Posterior vena cava (tissue), 2 donors: Measurements from ENCODE around the gene ZEB1. TPM values are rescaled to one million over a fixed set of nuclear protein-coding genes. Genes with fewer than 3 reads are reported as not detected.

Source experiments
- DNase-seq: peaks from one replicate; pipeline ENCODE4 v3.0.0-alpha.2; 2020; ENCODE audit warnings: low spot score
- intact Hi-C, 2 donors: fragments of 100-400 bp; cut with DNase I; formaldehyde crosslinking; loops; one replicate each; pipeline versions ENCODE4 v1.14.1 to v1.14.2; 2022 to 2023
- total RNA-seq, 2 donors: library from RNA; stranded (reverse); fragmentation: NEBNext Ultra II Directional; extraction: Animal tissue kit (Norgen Biotek cat#: 25700); gene quantifications; one replicate each; pipeline ENCODE4 v1.2.1, GENCODE V29; 2021
- donor health status: DM: yes; HTN: yes; CAD: no.
- donor health status: DM: yes; HTN: yes; CAD: no.

ZEB1 gene
- total RNA-seq, 2 donors from 2014 or later, result 118 to 141 TPM

DNA sequence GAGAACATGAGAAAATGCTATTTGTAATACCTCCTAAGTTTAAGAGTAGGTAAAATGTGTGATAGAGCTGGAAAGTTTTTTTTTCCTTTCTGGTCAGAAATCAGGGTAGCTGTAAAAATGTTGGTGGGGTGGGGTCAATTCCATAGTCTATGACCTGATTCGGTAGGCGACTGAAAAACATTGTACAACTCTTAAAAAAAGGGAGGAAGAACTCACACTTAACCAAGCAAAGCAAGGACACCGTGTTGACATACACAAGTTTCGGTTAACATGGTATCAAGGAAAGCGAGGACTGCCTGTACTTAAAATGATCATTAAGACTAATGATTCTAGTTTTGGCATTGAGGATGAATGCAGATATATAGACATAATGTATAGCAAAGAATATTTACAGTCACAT, 1.8 kb upstream of the ZEB1 start:
- intact Hi-C loops, result loop anchor here in 1 of 2 donors (10.0 kb wide), 1 partner anchor 182 kb away; no protein-coding TSS in a partner anchor
- no peak for DNase-seq

DNA sequence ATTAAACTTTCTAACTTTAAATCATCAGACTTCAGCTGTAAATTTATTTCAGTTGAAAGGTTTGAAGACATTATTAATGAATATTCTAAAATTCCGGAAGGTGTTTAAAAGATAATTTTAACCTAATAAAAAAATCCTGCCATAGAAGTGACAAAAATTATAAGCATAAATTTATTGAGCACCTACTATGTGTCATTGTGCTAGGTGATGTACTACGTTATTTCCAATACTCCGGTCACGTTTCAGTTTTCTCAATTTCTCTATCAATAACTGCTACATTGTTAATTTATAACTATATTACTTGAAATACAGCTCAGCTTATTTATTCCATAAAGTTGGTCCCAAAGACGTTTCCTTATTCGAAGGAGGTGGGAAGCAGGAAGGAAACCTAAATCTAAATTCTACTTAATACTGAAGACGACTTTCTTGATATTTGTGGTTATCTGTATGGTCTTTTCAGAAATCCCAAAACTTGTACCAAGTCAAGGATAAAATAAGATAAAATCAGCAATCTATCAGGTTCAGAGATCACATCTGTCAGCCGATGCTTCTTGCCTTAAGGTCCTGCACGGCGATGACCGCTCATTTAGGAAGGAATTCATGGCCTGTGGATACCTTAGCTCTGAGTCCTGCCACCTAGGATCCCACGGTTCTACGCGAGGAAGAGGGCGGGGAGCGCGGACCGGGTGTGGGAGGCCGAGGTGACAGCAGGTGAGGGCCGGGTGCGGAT, 1.2 kb upstream of the ZEB1 start:
- intact Hi-C loops, result loop anchor here in 1 of 2 donors (10.0 kb wide), 1 partner anchor 183 kb away; no protein-coding TSS in a partner anchor

DNA sequence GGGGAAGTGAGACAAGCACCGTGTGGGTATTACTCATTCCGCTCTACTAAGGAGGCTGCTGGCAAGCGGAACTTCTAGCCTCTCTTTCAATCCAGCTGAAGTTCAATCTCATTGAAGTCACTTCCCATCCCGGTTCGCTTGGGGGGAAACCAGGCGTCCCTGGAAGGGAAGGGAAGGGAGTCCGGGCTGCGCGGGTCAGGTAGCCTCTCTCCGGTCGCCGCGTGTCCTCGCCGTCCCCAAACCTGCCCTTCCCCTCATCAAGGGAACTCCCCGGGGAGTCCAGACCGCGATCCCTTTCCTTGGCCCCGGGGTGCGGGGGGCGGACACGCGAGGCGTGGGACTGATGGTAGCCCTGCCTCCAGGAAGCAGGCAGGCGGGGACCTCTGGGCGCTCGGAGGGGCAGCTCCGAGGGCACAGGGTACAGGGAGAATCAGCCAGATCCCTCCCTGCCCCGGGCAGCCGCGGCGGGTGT, 598 bp upstream of the ZEB1 start:
- DNase-seq, result peak; percentile 90
- intact Hi-C loops, result loop anchor here in 1 of 2 donors (10.0 kb wide), 1 partner anchor 184 kb away; no protein-coding TSS in a partner anchor

More for the DNA sequence above, 1.2 kb upstream of the ZEB1 start:
- no peak for DNase-seq

DNA sequence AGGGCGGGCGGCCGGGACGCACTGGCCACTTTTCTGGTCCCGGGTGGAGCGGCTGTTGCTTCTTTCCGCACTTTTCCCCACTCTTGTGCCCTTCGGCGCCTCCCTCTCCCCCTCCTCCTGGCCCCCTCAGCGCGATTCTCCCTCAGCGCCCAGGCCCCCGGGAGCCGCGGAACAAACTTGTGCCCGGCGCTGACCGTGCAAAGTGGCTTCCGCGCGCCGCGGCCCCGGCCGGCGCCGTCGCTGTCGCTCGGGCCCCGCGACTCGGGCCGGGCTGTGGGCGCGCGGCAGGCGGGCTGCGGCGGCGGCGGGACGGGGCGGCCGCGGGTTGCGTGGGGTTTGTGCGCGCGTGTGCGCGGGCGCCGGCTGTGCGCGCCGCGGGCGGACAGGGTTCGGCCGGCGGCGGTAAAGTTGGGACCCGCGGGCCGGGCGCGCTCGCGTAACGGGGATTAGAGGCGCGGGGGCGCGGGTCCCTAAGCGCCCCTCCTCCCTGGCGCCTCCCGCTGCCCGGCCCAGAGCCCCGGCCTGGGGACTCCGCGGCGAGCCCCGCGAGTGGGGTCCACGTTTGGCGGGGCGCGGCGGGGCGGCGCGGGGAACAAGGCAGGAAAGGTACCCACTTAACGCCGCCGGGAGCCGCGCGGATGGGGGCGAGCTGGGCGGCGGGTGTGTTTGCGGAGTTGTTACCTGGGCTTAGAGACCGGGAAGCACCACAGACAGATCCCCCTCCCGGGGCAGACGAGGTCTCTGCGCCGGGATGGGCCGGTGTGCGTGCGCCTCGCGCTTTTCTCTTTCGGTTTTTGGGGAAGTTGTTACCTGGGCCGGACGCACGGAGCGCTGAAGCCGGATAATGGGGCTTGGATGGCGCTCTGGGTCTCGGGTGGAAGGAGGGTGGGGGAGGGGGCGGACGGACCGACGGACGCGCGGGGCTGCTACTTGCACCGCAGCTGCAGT, 860 bp downstream of the ZEB1 start:
- intact Hi-C loops, result loop anchor here in 1 of 2 donors (10.0 kb wide), 2 partner anchors 185 to 535 kb away; no protein-coding TSS in a partner anchor
- DNase-seq, result peak; percentile 82

DNA sequence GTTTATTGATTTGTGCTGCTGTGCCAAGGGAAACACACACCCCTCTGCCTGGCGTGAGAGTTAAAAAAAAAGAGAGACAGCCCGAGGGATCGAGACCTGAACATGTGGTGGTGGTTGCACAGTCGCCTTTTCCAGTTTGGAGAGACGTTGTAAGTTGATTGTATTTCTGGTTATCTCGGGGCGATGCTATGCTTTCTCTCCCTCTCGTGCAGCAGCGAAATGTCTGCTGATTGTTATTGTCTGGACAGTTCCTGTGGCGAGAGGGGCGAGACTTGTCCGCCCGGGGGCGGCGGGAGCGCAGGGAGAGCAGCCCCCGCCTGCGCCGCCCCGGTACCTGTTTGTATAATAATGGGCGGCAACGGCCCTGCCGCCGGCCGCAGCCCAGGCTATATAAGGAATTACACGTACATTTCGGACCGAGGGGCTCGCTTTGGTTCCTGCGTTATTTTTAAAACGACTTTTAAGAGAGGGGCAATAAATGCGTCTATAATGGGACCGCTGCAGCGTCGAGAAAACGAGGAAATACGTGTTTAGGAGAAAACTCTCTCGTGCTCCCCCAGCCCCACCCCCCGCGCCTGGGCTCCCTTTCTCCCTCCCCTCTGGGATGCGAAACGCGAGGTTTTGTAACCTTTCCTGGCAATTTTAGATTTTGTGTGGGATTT, 1.7 kb downstream of the ZEB1 start:
- peak; percentile 83 for DNase-seq
- intact Hi-C loops, result loop anchor here in 1 of 2 donors (10.0 kb wide), 1 partner anchor 536 kb away; no protein-coding TSS in a partner anchor

DNA sequence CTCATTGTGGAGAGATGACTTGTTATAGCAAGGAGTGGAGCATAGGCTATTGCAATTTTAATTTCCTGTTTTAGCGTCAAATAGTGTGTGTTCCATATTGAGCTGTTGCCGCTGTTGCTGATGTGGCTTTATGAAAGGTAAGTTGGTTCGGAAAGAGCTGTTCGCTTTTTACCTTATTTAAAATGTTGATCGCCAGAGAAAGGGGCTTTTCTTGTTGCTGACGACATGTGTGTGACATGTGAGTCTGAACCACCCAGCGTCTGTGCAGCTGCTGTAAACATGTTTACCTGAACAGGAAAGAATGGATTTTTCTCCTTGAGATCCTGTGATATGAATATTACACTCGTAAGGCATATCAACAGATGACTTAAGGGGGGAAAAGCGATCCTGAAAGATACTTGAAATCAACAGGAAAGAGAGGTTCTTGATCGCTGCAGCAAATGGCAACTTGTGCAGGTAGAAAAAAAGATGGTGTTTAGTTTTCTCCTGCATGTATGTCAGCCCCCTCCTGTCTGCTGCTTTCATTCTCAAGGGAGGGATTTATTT, 2.5 kb downstream of the ZEB1 start:
- DNase-seq, result no peak
- intact Hi-C loops, result loop anchor here in 1 of 2 donors (10.0 kb wide), 1 partner anchor 537 kb away; no protein-coding TSS in a partner anchor

DNA sequence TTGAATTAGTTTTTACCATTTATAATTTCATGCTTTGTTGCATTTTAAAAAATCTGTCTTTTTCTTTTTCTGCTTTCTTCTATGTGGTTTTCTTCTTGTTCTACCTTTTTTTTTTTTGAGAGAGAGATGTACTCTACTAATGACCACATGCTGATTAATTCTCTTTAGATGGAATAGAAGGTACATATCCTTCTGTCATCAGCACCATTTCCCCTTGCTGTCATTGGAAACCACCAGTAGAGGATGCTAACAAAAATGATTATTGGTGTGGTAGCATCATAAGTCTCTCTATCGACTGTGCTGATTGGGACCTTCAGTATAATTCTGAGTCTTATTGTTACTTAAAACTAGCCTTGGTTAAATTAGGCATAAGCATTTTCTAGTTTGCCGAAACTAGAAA, 3.6 kb downstream of the ZEB1 start:
- no peak for DNase-seq
- intact Hi-C loops, result loop anchor here in 1 of 2 donors (10.0 kb wide), 1 partner anchor 538 kb away; no protein-coding TSS in a partner anchor

DNA sequence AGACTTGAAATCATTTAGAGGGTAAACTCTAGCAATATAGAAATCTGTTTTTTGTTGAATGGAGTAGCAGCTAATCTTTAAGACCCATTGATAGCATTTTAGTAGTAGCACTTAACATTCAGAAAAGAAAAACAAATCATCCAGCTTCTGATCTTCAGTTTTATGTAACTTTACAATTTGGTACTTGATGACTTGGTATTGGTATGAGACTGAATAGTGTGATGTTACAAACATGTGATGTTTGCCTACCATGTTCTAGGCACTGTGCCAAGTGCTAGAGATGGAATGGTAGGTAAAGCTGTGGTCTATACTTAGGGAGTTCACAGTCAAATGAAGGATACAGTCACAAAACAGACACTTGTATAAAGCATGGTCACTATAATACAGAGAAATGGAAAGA, 21.3 kb downstream of the ZEB1 start:
- intact Hi-C loops, result no loop called here
- no peak for DNase-seq

DNA sequence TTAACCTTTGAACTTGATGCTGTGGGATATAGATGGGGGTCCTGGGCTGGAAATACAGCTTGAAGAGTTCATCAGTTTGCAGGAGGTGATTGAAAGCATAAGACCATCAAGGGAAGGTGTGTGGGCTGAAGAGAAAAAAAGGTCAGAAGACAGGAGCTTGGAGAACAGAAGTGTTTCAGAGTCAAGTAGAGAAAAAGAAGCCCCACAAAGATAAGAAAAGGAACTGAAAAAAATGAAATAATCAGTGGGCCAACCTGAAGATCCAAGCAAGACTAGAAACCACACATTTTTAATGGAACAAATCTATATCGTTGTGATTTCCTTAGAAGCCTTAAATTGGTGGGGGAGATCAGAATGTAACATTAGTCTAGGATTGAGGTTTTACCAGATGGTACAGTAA, 22.5 kb downstream of the ZEB1 start:
- no peak for DNase-seq

DNA sequence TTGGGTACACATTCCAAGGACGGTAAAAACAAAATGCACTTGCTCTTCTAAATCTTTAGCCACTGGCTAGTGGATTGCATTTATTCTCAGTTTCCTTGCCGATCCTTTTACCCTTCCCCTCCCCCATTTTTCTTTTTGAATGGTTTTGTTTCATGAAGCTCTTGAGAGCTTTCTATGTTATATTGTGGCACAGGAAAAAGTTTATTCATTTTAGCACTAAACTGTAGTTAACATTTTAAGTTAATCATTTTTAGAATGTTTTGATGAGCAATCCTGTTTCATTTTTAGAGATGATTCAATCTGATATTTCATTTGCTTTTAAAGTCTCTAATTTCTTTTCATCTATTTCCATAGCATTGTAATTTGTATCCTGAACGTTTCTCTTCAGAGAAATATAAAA, 24.0 kb downstream of the ZEB1 start:
- no peak for DNase-seq
- intact Hi-C loops, result no loop called here

More for the DNA sequence above, 22.5 kb downstream of the ZEB1 start:
- intact Hi-C loops, result no loop called here

DNA sequence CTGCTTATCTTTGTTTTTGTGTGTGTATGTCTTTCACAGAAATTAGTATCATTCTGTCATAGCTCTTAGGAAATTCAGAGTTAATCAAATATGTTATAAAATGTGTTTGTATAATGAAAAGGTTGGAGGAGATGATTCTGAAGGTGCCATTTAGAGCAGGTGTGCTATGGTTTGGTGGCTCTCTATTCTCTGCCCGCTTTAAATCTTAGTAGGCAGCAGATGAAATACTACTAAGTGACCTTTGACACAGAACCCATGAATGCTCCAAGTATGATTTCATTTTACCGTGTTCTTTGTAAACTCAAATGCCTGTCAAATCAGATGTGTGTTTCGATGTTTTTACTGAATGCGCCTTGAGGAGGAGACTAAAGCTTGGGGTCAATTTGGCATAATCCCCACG, 24.5 kb downstream of the ZEB1 start:
- intact Hi-C loops, result no loop called here
- no peak for DNase-seq

DNA sequence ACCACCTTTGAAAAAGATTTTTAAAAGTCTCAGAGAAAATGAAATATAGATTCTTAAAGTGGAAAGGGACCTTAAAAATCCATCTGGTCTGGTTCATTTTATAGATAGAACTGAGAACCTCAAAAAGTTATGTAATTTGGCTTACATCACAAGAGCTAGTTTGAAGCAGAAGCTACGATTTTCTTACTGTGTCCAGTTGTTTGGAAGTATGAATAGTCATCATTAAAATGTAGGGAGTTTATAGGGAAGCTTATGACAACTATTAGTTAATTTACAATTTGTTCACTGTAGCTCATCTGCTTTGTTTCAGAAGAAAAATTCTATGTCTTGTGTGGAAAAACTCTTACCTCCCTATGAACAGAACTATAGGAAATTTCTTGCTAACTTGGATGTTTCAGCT, 26.9 kb downstream of the ZEB1 start:
- intact Hi-C loops, result no loop called here
- DNase-seq, result no peak

DNA sequence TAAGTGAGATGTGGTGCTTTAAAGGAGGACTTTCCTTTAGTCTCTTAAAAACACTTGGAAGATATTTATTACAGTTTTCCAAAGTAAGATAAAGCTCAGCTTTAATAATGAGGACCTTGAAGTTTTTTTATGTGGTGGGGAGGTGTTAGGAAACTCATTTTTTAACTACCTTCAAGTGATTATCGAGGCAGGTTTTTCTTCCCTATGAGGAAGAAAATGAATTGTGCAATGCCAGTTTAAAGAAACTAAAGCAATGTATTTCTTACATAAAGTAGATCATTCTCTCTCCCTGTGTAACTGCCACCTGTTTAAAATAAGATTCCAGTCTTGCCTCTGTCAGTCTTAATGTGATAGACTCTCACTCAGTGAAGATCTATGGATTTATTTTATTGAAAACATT, 27.9 kb downstream of the ZEB1 start:
- intact Hi-C loops, result no loop called here
- DNase-seq, result no peak

DNA sequence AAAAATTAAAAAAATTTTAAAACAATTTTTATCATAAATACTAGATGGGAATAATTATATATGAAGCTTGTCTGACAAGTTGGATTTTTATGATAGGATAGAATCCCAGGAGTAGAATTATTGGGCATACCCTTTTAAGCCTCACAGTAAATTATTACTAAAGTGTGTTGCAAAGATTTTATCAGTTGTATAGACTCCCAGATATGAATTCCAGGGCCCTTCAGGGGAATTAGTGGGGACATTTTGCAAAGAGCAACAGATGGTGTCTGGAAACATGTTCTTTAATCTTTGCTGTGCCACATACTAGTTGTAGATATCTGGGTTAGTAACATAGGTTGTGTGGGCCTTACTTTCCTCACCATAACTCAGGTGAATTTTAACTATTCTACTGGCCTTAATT, 28.7 kb downstream of the ZEB1 start:
- intact Hi-C loops, result no loop called here
- no peak for DNase-seq

DNA sequence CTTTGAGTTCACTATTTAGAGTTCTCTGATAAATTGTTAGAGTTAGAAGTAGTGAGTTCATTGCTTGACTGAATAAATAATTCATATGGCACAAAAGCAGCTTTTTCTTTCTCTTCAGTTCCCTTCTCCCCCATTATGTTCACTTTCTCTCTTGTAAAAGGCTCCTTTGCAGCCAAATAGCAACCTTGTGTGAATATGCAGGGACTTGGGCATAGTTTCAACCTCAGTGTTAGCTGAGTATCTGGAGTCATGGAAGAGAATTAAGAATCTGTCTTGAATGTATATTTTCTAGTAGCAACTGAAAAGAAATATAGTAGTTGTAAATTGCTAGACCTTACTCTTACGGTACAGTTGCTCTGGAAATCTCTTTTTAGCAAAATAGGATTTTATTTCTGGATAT, 31.9 kb downstream of the ZEB1 start:
- DNase-seq, result no peak
- intact Hi-C loops, result no loop called here

DNA sequence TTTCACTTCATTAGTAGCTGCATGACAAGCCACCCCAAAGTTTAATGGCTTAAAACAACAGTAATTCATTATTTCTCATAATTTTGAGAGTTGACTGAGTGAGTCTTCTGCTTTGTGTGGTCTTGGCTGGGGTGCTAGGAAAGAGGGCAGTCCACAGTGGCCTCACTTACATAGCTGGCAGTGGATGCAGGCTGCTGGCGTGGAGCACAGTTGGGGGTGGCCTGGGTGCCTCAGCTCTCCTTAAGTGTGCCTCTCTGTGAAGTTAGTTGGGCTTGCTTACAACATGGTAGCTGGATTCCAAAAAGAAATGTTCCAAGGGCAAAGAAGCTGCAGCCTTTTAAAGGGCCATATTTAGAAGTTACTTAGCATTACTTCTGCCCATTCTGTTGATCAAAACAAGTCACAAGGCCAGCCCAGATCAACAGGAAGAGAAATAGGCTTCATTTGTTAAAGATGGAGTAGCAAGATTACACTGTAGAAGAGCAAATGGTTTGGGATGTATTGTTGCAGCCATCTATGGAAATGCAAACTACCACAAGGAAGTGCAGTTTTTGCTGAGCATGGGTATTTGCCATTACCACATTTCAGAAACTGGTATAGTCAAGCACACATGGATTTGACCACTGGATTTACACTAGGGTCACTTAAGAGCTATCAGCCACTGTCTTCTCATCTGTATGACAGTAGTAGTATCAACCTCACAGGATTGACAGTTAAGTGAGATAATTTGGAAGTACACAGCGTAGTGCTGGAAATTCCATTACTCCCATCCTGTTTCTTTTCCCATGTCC, 33.6 kb downstream of the ZEB1 start:
- DNase-seq, result no peak
- intact Hi-C loops, result no loop called here

DNA sequence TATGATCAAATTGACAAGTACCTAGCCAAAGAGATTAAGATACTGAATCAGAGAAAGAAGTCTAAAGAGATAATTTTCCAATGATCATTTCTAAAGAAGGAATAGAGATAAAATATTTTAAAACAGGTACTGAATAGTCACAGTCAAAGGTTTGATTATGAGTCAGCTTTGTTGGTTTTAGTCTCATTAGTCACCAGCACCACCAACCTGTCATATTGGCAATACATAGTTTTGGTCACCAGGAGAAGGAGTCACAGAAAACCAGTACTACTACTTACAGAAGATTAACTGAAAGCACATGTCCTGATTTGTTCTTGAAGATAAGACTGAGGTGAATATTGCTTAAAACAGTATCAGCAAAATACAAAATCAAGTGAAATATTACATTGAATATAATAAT, 34.6 kb downstream of the ZEB1 start:
- intact Hi-C loops, result no loop called here
- no peak for DNase-seq

DNA sequence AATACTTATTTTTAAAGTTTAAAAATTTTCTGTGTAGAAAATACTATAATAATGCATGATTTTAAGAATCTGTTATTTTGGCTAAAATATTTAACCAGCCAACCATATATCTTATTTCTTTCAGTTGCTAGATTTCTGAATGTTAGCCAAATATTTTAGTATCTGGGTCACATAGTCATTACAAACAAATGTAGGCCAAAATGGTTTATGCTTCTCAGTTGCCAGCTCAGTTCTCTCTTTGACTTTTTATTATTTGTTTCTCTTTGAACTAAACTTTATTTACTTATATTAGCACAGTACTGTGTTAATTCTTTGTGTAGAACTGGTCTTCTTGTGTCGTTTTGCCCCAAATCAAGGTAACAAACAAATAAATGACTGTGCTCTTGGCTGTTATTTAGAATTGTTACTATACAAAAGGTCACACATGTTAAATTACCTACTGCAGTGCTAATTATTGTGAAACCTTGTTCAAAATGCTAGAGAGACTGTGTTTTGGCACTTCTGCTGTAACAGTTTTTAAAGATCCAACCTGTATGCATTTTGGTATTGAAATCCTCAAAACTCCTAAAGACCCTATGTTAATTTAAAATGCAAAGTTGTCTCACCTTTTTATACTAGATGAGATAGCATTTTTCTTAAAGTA, 39.8 kb downstream of the ZEB1 start:
- intact Hi-C loops, result no loop called here

More for the DNA sequence above, 39.8 kb downstream of the ZEB1 start:
- DNase-seq, result no peak
